Loucy (cell line): ENCODE measurements around the gene GLOD4.

Experiments used
- EZH2phosphoT487 ChIP-seq: fragments of 200-600 bp; IDR thresholded peaks from 2 replicates; pipeline ENCODE4 v1.6.1; 2018; ENCODE audit warnings: antibody characterized with exemption, mild to moderate bottlenecking, moderate library complexity, borderline replicate concordance
- TF ChIP-seq, protein P1 (sequence below): fragments of 200-600 bp; sonication (generic); conservative IDR thresholded peaks from 2 replicates; pipeline ENCODE4 v1.5.1; 2014; ENCODE audit warnings: mild to moderate bottlenecking, antibody characterized with exemption, low read length

DNA sequence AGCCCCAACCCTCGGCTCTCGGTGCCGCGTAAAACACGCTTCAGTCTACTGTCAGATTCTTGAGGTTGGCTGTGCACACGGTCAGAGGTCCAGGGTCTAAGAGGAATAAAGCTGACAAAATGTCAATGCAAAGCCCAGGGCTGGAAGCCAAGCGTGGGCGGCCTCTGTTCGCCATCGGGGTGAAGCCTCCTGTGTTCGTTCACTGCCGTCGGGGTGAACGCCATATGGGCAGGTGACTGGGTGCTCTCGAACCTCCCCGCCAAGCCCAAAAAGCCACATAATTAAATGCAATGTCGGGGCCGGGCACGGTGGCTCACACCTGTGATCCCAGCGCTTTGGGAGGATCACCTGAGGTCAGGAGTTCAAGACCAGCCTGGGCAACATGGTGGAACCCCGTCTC lies 44.7 kb upstream of the GLOD4 start:
- TF ChIP-seq, protein P1, sequence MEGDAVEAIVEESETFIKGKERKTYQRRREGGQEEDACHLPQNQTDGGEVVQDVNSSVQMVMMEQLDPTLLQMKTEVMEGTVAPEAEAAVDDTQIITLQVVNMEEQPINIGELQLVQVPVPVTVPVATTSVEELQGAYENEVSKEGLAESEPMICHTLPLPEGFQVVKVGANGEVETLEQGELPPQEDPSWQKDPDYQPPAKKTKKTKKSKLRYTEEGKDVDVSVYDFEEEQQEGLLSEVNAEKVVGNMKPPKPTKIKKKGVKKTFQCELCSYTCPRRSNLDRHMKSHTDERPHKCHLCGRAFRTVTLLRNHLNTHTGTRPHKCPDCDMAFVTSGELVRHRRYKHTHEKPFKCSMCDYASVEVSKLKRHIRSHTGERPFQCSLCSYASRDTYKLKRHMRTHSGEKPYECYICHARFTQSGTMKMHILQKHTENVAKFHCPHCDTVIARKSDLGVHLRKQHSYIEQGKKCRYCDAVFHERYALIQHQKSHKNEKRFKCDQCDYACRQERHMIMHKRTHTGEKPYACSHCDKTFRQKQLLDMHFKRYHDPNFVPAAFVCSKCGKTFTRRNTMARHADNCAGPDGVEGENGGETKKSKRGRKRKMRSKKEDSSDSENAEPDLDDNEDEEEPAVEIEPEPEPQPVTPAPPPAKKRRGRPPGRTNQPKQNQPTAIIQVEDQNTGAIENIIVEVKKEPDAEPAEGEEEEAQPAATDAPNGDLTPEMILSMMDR = no peak
- TF ChIP-seq EZH2phosphoT487 = no peak
